ENCODE data around the gene CMC2. TPM values are rescaled to one million over a fixed set of nuclear protein-coding genes. Genes with fewer than 3 reads are reported as not detected.

CMC2 gene
- polyA plus RNA-seq, 1 donor from 2014 or later, result 172 TPM

GRCh38 chr16:80976946-80977345 lies 29.7 kb downstream of the CMC2 start:
- Histone ChIP-seq H3K9ac (ENCODE audit: low read length) (no peak overlapping the region), H3K9me3 (ENCODE audit: low read length) (no peaks in the 10 kb centered on the region), H2AFZ (ENCODE audit: low read depth, low read length) (no peak overlapping the region), H3K36me3 (ENCODE audit: insufficient read depth, low read length) (no peaks in the 10 kb centered on the region), H3K4me2 (ENCODE audit: low read length) (no peak overlapping the region), H3K4me3 (ENCODE audit: low read length) (no peak overlapping the region), H3K9me2 (ENCODE audit: insufficient read depth, low read length) (no peaks in the 10 kb centered on the region), H3K27me3 (ENCODE audit: insufficient read depth, low read depth, low read length) (no peaks in the 10 kb centered on the region), H3K79me2 (replicated peaks; ENCODE audit: insufficient read depth, low read length) (no peaks in the 10 kb centered on the region), H3F3A (ENCODE audit: insufficient read depth, low read length, poor library complexity, severe bottlenecking) (no peaks in the 10 kb centered on the region), H4K20me1 (ENCODE audit: insufficient read depth) (no peaks in the 10 kb centered on the region), H3K27ac (ENCODE audit: low read length) (no peak overlapping the region)
- TF ChIP-seq RAD21 (conservative IDR thresholded peaks at IDR 0.05) (no peak), POLR2AphosphoS5 (IDR thresholded peaks at IDR 0.05) (no peak), CTCF (IDR thresholded peaks at IDR 0.05; ENCODE audit: poor library complexity, severe bottlenecking) (no peak), MXI1 (conservative IDR thresholded peaks at IDR 0.05; ENCODE audit: poor library complexity, severe bottlenecking) (no peak), EP300 (conservative IDR thresholded peaks at IDR 0.05; ENCODE audit: poor library complexity, severe bottlenecking) (no peak), EZH2 (IDR thresholded peaks at IDR 0.05; ENCODE audit: borderline replicate concordance, insufficient read depth, low read length, poor library complexity, severe bottlenecking) (no peak)
- TF ChIP-seq, protein P1, sequence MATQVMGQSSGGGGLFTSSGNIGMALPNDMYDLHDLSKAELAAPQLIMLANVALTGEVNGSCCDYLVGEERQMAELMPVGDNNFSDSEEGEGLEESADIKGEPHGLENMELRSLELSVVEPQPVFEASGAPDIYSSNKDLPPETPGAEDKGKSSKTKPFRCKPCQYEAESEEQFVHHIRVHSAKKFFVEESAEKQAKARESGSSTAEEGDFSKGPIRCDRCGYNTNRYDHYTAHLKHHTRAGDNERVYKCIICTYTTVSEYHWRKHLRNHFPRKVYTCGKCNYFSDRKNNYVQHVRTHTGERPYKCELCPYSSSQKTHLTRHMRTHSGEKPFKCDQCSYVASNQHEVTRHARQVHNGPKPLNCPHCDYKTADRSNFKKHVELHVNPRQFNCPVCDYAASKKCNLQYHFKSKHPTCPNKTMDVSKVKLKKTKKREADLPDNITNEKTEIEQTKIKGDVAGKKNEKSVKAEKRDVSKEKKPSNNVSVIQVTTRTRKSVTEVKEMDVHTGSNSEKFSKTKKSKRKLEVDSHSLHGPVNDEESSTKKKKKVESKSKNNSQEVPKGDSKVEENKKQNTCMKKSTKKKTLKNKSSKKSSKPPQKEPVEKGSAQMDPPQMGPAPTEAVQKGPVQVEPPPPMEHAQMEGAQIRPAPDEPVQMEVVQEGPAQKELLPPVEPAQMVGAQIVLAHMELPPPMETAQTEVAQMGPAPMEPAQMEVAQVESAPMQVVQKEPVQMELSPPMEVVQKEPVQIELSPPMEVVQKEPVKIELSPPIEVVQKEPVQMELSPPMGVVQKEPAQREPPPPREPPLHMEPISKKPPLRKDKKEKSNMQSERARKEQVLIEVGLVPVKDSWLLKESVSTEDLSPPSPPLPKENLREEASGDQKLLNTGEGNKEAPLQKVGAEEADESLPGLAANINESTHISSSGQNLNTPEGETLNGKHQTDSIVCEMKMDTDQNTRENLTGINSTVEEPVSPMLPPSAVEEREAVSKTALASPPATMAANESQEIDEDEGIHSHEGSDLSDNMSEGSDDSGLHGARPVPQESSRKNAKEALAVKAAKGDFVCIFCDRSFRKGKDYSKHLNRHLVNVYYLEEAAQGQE (IDR thresholded peaks at IDR 0.05; ENCODE audit: borderline replicate concordance), result no peak

- Histone ChIP-seq H3K27me3 (ENCODE audit: insufficient read depth, low read depth, low read length) (no peaks in the 10 kb centered on the region), H3K79me2 (replicated peaks; ENCODE audit: insufficient read depth, low read length) (no peaks in the 10 kb centered on the region), H3F3A (ENCODE audit: insufficient read depth, low read length, poor library complexity, severe bottlenecking) (no peaks in the 10 kb centered on the region), H3K9ac (ENCODE audit: low read length) (no peak overlapping the region), H3K9me3 (ENCODE audit: low read length) (no peaks in the 10 kb centered on the region), H2AFZ (ENCODE audit: low read depth, low read length) (no peak overlapping the region), H3K27ac (ENCODE audit: low read length) (no peak overlapping the region), H3K4me2 (ENCODE audit: low read length) (no peak overlapping the region), H3K36me3 (ENCODE audit: insufficient read depth, low read length) (no peaks in the 10 kb centered on the region), H4K20me1 (ENCODE audit: insufficient read depth) (no peaks in the 10 kb centered on the region), H3K9me2 (ENCODE audit: insufficient read depth, low read length) (no peaks in the 10 kb centered on the region), H3K4me3 (ENCODE audit: low read length) (no peak overlapping the region)
- TF ChIP-seq SMC3 (conservative IDR thresholded peaks at IDR 0.05; ENCODE audit: poor library complexity), result peak; percentile 50
- no peak for TF ChIP-seq EZH2 (IDR thresholded peaks at IDR 0.05; ENCODE audit: borderline replicate concordance, insufficient read depth, low read length, poor library complexity, severe bottlenecking)
- TF ChIP-seq EP300 (conservative IDR thresholded peaks at IDR 0.05; ENCODE audit: poor library complexity, severe bottlenecking), result no peak
- peak; percentile 84 for TF ChIP-seq CTCF (IDR thresholded peaks at IDR 0.05; ENCODE audit: poor library complexity, severe bottlenecking)
- peak; percentile 33 for TF ChIP-seq RAD21 (conservative IDR thresholded peaks at IDR 0.05)
- TF ChIP-seq POLR2AphosphoS5 (IDR thresholded peaks at IDR 0.05), result no peak
- TF ChIP-seq, protein P1 (IDR thresholded peaks at IDR 0.05; ENCODE audit: borderline replicate concordance), result no peak
- TF ChIP-seq TAF1 (IDR thresholded peaks at IDR 0.05; ENCODE audit: low read depth), result no peak
Observed at GRCh38 chr16:80974649-80975376, 31.9 kb downstream of the CMC2 start.
